Measurements from ENCODE around the gene RAPGEF4. TPM values are rescaled to one million over a fixed set of nuclear protein-coding genes. Genes with fewer than 3 reads are reported as not detected.
A peak's percentile ranks its signal among the peaks of the same experiment; 100 is the strongest.

The RAPGEF4 gene
- total RNA-seq, 1 donor from 2014 or later = 12.8 TPM

DNA sequence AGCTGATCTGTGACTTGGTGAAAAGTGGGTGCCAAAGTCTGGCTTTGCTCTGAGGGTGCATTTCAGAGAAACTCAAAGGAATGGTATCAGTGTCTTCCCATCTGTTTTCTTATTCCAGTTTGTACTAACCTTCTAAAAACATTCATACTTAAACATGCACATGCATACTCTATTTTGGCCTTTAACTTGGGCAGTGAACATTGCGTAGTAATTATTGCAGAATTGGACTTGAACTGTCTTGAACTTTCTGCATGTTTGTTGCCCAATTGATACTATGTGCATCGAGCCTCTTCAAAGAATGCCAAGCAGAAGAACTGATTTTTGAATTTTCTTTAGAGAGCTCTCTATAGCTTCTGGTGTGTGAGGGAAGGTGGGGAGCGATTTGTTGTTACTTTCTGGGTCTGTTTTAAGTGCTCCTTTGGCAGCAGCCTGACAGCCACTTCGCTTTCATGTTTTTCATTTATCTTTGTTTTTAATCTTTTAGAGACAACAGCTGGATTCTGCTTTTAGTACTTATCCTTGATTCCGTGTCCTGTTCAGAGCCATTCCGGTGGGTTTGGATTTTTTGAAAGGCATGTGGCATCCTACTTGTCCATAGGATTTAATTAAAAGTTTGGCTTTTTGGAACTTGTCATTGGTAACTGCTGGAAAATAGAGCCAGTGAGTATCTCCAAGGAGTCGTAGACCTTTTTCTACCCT lies 159.2 kb downstream of the RAPGEF4 start:
- ATAC-seq (peak; percentile 52), DNase-seq (ENCODE audit: low spot score) (no peak)

DNA sequence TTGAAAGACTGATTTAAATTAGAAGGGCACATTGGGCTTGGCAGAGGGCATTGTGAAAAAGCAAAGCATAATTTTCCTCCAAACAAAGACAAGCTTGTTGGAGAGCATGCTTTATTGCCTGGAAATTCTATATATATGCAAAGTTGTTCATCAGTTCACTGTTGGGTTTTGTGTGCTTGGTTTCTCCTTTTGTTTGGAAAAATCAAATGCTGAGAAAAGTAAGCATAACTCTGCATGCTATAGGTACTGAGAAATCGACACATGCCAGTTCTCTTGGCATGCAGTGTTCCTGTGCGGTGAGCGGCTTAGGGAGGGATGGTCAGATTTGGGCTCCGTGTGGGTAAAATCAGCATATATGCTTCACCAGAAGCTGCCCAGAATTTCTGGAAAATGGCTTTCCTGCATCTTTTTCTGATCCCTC lies 161.0 kb downstream of the RAPGEF4 start:
- ATAC-seq (no peak), DNase-seq (ENCODE audit: low spot score) (no peak)

DNA sequence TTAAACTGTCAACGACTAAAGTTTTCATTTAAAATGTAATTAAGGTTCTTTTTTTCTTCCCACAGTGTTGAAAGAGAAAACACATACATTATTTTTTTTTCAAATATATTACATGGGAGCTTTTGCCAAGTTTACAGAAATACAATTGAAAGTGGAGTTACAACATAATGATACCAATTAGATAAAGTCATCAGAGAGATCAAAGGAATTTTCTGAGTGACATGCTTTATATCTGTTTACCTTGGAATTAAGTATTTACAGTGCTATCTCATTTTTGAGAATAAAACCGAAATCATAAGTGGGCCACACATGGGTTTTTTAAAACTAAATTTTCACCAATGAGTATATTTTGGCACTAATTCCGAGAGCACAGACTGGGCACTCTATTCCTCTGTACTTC lies 165.2 kb downstream of the RAPGEF4 start:
- ATAC-seq (no peak), DNase-seq (ENCODE audit: low spot score) (no peak)

DNA sequence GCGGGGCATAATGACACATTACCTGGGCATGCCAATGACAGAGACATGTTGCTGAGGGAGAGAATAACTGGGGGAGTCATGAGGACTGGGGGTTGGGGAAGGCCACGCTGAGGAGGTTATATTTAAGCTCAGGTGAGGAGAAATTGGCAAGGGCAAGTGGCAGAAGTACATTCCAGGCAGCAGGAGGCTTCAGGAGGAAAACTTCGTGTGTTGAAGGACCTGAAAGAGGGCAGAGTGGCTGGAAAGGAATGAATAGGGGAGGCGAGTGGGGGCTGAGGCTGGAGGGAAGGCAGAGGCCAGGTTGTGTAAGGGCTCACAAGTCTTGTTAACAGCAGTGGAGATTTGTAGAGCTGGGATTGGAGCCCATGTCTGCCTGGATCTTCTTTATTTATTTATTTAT lies 166.3 kb downstream of the RAPGEF4 start:
- DNase-seq (ENCODE audit: low spot score) = no peak
- ATAC-seq = no peak

DNA sequence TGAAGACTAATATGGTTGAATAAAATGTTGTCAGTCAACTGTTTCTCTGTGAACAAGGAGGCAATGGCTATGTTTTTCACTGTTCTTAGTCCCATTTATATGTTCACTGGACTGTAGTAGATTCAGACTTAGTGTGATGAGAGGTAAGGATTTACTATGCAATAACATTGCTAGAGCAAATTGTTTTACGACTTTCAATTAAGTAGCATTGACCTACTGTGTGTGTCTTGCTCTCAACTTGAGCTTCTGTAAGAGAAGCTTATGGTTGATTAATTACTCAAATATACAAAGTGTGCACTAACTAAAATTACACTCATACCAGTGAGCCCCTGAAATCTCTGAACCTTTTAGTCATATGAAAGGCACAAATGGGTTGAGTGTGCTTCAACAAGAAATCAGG lies 168.6 kb downstream of the RAPGEF4 start:
- ATAC-seq (no peak), DNase-seq (ENCODE audit: low spot score) (no peak)

DNA sequence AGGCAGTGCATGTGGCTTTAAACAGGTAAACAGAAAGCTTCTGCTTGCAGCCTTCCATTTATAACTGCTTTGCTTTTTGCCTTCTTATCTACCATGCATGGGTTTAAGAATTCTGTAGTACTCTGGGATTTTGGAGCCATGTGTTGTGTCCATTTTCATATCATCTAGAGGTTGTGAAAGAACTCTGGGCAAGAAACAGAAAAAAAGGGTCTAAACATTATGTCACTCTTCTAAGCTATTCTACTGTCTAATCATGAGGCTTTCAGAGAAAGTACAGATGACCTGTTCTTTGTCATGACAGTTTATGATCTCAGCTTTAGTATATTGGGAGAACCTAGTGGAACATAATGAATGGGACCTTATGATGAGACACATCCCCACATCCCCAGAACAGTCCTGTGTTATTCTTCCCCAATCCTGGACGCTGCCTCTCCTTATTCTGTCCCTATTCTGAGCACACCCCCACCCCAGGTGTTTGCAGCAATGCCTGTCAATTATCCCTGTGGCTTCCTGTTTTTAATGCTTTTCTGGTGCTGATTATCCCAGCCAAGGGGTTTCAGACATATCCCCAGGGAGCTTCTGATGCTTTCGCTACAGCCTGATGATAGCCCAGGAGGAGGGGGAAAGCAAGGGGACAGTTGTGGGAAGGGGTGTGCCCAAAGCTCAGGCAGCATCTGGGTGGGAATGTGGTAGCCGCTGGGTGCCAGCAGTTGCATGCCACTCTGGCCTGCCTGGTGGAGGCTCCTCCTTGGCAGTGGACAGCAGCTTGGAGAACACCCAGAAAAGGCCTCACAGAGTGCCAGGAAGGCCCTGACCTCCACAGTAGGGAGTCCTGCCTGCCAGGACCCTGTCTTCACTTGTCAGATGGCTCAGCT lies 170.5 kb downstream of the RAPGEF4 start:
- ATAC-seq (no peak), DNase-seq (ENCODE audit: low spot score) (no peak)

DNA sequence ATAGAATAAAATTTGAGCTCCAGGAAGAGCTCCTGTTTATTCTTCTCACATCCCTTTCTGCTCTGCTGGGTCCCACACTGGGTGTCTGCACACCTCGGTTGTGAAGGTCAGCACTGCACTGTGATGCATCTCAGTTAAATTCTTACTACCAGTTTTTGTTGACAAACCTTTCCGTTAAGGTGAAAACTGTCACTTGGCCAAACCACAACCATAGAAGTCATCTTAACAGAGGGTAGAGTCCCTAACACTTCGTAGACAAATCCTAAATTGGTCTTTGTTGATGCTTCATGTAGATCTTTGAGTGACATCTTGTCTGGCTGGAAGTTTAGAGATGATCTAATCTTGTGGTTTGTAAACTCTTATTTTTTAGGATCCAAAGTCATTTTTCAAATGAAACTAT lies 172.6 kb downstream of the RAPGEF4 start:
- DNase-seq (ENCODE audit: low spot score) = no peak
- no peak for ATAC-seq

DNA sequence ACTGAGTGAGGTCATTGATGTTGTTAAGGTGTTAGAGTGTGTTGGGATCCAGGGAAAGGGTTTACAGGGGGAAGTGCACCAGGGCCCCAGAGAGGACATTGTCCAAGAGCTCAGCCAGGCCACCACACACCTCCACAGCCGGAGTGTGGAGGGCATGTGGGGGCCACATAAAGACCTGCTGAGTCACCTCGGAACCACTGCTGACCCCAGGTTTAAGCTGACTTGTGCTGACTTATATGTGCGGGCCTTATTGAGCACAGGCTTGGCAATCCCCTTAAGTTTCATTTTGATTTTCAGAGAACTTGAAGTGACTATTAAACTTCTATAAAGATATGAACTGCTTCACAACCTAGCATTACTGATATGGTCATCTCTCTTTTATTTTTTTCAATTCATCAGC lies 173.8 kb downstream of the RAPGEF4 start:
- no peak for ATAC-seq
- no peak for DNase-seq (ENCODE audit: low spot score)

DNA sequence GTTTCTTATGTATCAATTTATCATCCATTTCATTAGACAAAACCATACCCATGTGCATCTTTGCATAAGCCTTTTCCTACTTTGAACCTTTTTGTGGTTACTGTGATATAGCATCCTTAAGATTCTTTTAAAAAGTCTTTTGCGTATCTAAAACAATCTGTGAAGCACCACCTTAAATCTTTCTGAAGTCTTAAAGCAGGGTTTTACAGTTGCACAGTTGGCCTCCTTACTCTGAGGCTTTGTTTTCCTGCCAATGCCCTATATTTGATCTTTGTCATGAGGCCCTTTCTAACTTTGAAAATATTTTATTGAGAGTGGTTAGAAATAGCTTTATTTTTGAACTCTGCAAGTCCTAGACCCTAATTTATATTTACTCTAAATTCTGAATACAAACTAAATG lies 176.6 kb downstream of the RAPGEF4 start:
- no peak for DNase-seq (ENCODE audit: low spot score)
- ATAC-seq = no peak

DNA sequence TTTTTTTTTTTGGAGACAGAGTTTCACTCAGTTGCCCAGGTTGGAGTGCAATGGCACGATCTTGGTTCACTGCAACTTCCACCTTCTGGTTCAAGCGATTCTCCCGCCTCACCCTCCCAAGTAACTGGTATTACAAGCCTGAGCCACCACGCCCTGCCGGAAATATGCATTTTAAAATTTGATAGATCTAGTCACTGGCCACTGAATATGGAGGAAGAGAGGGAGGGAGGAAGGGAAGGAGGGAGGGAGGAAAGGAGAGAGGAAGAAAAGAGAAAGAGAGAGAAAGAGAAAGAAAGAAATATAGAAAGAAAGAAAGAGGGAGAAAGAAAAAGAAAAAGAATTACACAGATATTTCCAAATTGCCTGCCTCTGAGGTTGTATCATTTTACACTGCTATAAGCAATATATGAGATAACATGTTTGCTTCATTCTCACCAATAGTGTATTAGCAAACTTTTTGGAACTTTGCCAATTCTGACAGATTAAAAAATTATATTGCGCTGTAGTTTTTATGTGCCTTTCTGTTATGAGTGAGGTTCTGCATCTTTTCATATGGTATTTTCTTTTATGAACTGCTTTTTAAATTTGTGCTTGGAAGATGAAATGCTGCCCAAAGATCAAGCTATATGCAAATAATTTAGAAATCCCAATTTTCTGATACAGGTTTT lies 178.8 kb downstream of the RAPGEF4 start:
- DNase-seq (ENCODE audit: low spot score) (no peak), ATAC-seq (no peak)

DNA sequence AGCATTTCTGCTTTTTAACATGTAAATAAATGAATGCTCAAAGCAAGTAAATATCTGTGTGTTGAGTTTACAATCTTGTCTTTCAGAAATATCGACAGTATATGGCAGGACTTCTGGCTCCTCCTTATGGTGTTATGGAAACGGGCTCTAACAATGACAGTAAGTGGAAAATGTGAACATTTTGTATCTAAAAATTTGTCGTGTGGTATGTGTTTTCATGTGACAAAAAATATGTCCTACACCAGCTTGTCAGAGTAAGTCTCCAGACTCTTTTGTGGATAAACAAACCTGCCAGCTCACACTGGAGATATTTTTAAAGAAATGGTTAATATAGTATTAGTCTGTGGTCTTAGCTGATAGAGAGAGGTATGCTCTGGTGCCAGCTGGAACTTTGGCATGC lies 182.1 kb downstream of the RAPGEF4 start:
- ATAC-seq = no peak
- DNase-seq (ENCODE audit: low spot score) = no peak

DNA sequence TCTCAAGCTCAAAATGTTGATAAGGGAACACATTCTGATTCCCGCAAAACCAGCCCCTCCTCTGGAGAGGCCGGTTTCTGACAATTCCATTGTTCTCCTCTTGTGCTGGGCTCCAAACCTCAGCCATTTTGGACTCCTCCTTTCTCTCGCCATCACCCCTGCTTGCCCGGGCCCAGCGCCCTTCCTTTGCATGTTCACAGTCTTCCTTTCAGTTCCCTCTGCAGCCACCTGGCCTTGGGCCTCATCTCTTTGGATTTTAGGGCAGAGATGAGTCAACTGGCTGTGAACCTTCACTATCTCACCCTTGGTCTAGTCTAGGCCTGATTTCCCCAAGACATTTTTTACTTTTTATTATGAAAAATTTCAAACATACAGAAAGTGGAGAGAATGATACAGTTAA lies 184.1 kb downstream of the RAPGEF4 start:
- no peak for DNase-seq (ENCODE audit: low spot score)
- no peak for ATAC-seq

DNA sequence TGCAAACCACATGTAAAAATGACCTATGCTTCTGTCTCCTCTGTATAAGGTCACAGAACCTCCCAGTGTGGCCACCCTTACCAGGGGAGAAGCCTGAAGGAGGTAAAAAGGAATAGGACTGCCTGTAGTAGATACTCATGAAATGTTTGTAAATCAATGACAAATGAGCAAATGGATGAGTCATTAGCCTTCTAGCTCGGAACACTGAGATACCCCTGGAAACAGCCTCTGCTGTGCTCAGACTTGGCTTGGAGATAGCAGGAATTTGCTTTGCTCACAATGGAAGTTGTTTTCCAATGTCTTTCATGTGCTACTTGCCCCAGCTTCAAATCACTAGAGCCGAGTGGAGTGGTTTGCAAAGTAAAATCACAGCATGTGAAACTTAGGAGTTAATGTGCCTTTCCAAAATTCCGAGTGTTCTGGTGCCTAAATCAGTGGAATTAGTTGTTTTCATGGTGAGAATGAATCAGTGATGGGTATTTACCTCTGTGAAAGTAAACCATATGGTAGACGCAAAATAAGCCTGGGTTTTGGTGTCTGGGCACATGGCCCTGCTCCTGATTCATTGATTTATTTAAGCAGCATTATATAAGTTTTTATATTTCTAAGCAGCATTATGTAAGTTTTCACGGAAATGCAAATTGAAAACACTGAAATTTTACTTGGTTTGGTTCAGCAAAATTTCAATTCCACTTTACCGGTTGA lies 186.0 kb downstream of the RAPGEF4 start:
- DNase-seq (ENCODE audit: low spot score) (no peak), ATAC-seq (no peak)

DNA sequence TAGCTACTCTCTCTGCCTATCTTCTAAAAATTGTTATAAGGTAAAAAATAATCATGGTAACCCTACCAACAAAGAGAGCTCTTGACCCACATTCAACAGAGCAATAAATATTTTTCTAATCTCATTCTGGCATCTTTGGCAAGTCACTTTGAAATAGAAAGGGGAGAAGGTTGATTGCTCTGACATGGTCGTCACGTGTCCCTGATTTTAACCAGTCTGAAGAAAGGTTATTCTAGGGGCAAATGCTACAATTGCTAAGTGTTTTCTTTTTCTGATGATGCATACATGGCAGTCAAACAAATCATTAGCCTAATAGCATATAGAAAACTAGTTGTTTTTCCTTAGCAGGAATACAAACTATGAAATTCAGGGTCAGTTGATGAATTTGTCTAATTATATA lies 186.7 kb downstream of the RAPGEF4 start:
- DNase-seq (ENCODE audit: low spot score) (no peak), ATAC-seq (no peak)

DNA sequence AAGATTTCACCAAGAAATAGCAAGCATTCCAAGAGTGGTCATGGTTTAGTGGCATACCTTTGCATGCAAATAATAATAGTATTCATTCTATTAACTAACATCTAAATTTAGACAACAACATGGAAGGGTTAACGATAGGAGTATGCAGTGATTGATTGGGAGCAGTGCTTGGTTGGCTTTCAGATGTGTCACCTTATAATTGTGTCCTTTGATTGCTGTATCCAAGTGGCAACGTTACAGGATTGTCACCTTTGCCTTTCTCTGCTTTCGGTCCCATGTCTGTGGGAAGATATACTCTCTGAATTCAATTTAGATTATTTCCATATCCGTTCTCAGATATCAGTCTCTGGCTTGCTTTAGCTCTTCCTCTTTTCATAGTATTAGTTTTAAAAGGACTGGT lies 187.2 kb downstream of the RAPGEF4 start:
- ATAC-seq (no peak), DNase-seq (ENCODE audit: low spot score) (no peak)

DNA sequence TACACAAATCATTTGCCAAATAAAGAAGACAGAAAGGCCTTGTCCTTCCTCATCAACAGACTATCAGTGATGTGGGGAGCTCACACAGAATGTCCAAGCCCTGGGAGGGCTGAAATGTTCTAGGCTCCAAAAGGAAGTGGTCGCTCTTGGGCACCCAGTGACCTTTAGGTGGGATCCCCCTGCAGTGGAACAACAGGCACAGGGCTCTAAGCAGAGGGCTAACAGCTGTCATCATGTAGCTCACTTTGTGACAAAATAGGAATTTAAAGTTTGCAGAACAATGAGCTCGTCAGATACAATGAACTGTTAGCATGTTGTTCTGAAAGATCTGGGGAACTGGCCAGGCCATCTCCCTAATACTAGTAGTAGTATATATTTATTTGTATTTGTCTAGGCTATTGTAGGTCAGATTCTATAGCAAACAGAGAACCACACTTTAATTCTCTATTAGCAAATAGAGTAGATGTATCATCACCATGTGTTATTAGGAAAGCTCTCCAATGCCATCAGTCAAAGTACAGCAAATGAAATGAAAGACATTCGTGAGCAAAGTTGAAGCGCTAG lies 188.5 kb downstream of the RAPGEF4 start:
- ATAC-seq (no peak), DNase-seq (ENCODE audit: low spot score) (no peak)

DNA sequence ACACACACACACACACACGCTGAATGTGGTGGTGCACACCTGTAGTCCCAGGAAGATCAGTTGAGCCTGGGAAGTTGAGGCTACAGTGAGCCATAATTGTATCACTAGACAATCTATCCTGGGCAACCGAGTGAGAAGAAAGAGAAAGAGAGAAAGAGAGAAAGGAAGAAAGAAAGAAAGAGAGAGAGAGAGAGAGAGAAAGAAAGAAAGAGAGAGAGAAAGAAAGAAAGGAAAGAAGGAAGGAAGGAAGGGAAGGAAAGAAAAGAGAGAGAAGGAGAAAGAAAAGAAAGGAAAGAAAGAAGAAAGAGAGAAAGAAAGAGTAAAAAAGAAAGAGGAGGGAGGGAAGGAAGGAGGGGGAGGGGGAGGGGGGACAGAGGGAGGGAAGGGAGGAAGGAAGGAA lies 190.0 kb downstream of the RAPGEF4 start:
- ATAC-seq (no peak), DNase-seq (ENCODE audit: low spot score) (no peak)

DNA sequence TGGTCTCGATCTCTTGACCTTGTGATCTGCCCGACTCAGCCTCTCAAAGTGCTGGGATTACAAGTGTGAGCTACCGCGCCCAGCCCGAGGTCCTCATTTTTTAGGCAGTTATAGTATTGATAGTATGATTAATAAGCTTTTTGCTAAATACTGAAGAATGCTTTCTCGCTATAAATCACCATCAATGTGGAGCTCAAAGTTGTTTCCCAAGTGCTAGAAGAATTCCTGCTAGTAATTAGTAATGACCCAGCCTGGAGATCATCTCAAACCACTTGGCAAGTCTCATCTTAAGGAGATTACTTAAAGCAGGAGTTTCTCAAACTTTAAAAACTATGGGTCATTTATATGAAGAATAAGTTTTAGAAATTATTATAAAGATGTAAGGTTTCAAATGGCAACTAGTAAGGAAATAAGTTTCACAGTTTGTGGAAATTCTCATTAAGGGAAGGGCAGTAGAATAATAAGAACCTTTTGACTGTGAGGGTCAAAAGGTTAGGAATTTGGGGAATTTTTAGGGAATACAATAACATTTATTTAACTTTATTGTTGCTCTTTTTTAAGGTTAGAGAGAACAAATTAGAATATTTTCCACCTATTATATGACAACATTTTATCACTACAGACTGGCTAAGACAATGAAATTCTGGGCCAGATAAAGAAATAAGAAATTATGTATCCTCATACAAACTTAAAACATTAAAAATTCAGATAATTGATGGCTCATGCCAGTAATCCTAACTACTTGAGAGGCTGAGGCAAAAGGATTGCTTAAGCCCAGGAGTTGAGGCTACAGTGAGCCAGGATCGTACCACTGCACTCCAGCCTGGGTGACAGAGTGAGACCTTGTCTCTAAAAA lies 191.4 kb downstream of the RAPGEF4 start:
- DNase-seq (ENCODE audit: low spot score) (no peak), ATAC-seq (peak; percentile 46)

DNA sequence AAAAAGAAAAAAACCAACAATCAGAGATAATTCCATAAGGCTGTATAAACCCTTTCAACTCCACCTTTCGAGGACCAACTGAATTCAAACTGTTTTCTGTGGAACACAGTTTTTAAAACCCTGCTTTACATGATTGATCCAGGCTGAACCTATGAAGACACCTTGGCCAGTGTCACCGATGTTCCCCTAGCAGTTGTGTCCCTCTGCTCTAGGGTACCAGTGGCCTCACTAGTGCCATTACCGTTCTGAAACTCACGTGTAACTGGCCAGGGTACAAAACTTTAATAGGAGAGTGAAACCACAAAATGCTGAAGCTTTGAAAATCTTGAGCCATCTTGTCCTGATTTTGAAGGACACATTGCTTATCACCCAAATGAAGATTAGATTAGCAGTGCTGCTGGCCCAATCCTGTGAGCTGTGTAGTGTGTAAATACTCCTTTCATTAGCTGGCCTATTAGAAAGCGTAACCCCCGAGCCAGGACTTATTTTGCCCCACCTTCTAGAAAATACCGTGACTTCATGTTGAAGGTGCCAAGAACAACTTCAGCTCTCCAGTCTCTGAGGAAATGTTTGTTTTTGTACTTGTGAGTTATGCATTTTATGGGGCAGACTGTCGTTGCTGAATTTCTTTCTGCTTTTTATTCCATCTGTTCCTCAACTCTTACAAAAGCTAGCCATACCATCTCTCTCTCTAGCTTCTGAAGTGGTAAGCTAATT lies 192.2 kb downstream of the RAPGEF4 start:
- DNase-seq (ENCODE audit: low spot score) = no peak

More for the DNA sequence above, 192.2 kb downstream of the RAPGEF4 start:
- peak; percentile 78 for ATAC-seq

Data from left lobe of liver (tissue), 2 donors.